Pancreas (tissue), 10 donors: ENCODE measurements around the gene TUBGCP5. TPM values are rescaled to one million over a fixed set of nuclear protein-coding genes. Genes with fewer than 3 reads are reported as not detected.

Experiments
- ATAC-seq, 4 donors: fragments of 200-7000 bp; cut with Tn5 transposase; one replicate each; pipeline versions ENCODE4 v1.8.0 to v1.9.1; 2020; ENCODE audit warnings: mild to moderate bottlenecking in 4 of 4, moderate library complexity in 4 of 4
- DNase-seq, 6 donors: peaks; one replicate each; pipeline ENCODE4 v3.0.0-alpha.2; 2020
- FAIRE-seq: peaks from 2 replicates; lab custom pipeline; 2012; peaks lifted over from hg19 to GRCh38; lab: Jason Lieb, UNC
- H3K27ac ChIP-seq, 4 donors: fragments of 200-600 bp; sonication (generic); 1 replicate in 3 of 4; 2 replicates in 1 of 4; pipeline versions ENCODE4 v1.5.0 to v1.8.0; 2020
- H3K27me3 ChIP-seq, 4 donors: fragments of 200-600 bp; one replicate each; pipeline ENCODE4 v1.8.0; 2021
- H3K36me3 ChIP-seq, 3 donors: fragments of 200-600 bp; sonication (generic) in 1 of 3; one replicate each; pipeline versions ENCODE4 v1.5.0 to v1.8.0; 2020 to 2021
- H3K4me1 ChIP-seq, 3 donors: fragments of 200-600 bp; one replicate each; pipeline ENCODE4 v1.8.0; 2021
- H3K4me3 ChIP-seq, 4 donors: fragments of 200-600 bp; sonication (generic) in 2 of 4; one replicate each; pipeline versions ENCODE4 v1.5.0 to v1.8.0; 2020 to 2021
- H3K9me3 ChIP-seq, 4 donors: fragments of 200-600 bp; one replicate each; pipeline ENCODE4 v1.8.0; 2021
- CTCF ChIP-seq, 4 donors: fragments of 200-600 bp; sonication (generic) in 3 of 4; IDR thresholded peaks; one replicate each; pipeline versions ENCODE4 v1.5.0 to v1.8.0; 2021; ENCODE audit warnings: antibody characterized with exemption in 4 of 4
- WGBS, 2 donors: extraction: QIAGEN DNeasy Blood & Tissue Kit; methylation state at CpG; one replicate each; pipeline ENCODE4 v1.1.7; 2013; 5-methylcytosine and 5-hydroxymethylcytosine counted together
- intact Hi-C, 3 donors: fragments of 100-400 bp; cut with DNase I; formaldehyde crosslinking; loops; one replicate each; pipeline versions ENCODE4 v1.11.1 to v1.14.2; 2022
- polyA plus RNA-seq, 2 donors: library from polyadenylated mRNA; stranded (reverse); fragments of 200-250 nt; gene quantifications; one replicate each; pipeline ENCODE4 v1.2.3, GENCODE V29; 2013
- total RNA-seq, 6 donors: library from RNA; stranded (reverse); fragmentation: NEBNext Ultra II Directional in 4 of 6; extraction: Animal tissue kit (Norgen Biotek cat#: 25700) in 4 of 6; gene quantifications; one replicate each; pipeline versions ENCODE4 v1.2.1 to v1.2.4, GENCODE V29; 2021 to 2023
- donor health status: healthy with polysubstance abuse.
- donor health status: DM: no; HTN: no; CAD: no; lungs with moderate emphysema.
- donor health status: DM: no; HTN: no; CAD: no.
- donor health status: control.
- donor health status: control.
- donor health status: Bipolar disorder and iron deficiency.
- donor health status: DM: yes; HTN: yes; CAD: no.
- donor health status: DM: no; HTN: no; CAD: no.
- donor health status: DM: no; HTN: no; CAD: no.
- donor health status: DM: yes; HTN: yes; CAD: no.

Gene TUBGCP5
- total and polyA plus RNA-seq, 8 donors: 6.0 to 10.4 (median 7.6) TPM

GRCh38 chr15:22981051-22981840 is 58.1 kb downstream of the TUBGCP5 start:
- Histone ChIP-seq H3K27me3 (no peaks in the 10 kb centered on the region), H3K27ac (peak overlapping the region; percentile 86 to 93 (median 92)), H3K36me3 (no peaks in the 10 kb centered on the region), H3K4me1 (peaks cover 5 to 19% (median 8%) of the 10 kb centered on the region in 3 donors), H3K4me3 (peak overlapping the region; percentile 84 to 99 (median 91)), H3K9me3 (no peaks in the 10 kb centered on the region)
- DNase-seq (no peak), ATAC-seq (no peak), FAIRE-seq (no peak)
- WGBS, 2 donors: 58 to 63% methylated on average over 30 of the region's 30 CpGs
- no peak for TF ChIP-seq CTCF (IDR thresholded peaks at IDR 0.05)
- intact Hi-C loops: no loop called here

GRCh38 chr15:22980189-22981050 is 58.9 kb downstream of the TUBGCP5 start, which contains the start of gene CYFIP1:
Gene CYFIP1, minus strand, starts transcription at chr15:22980368. Its CDS starts 33,083 bp downstream, at chr15:22947285.
- Histone ChIP-seq H3K27ac (peak within 1 kb of the TSS; percentile 86 to 93 (median 92)), H3K9me3 (no peaks in the 10 kb centered on the region), H3K27me3 (no peaks in the 10 kb centered on the region), H3K36me3 (no peaks in the 10 kb centered on the region), H3K4me3 (peak within 1 kb of the TSS; percentile 84 to 99 (median 91)), H3K4me1 (peaks cover 5 to 19% (median 8%) of the 10 kb centered on the region in 3 donors)
- TF ChIP-seq CTCF (IDR thresholded peaks at IDR 0.05): no peak
- peak; percentile 91 to 95 (median 94) for ATAC-seq
- intact Hi-C loops: no loop called here
- 0% methylated on average over 57 to 93 of the region's 93 CpGs for WGBS, 2 donors
- FAIRE-seq: no peak
- DNase-seq: peak; percentile 89 to 96 (median 92)

GRCh38 chr15:22979238-22980188 is 59.9 kb downstream of the TUBGCP5 start:
- H3K4me1 ChIP-seq: peaks cover 5 to 19% (median 8%) of the 10 kb centered on the region in 3 donors
- FAIRE-seq (no peak), ATAC-seq (peak; percentile 38 to 71 (median 66)), DNase-seq (peak; percentile 59 to 87 (median 68))
- no peak for TF ChIP-seq CTCF (IDR thresholded peaks at IDR 0.05)
- no peaks in the 10 kb centered on the region for H3K27me3 ChIP-seq
- H3K36me3 ChIP-seq: no peaks in the 10 kb centered on the region
- intact Hi-C loops: no loop called here
- WGBS, 2 donors: 0 to 1% methylated on average over 69 to 88 of the region's 88 CpGs
- H3K4me3 ChIP-seq: peak overlapping the region; percentile 84 to 99 (median 91)
- no peaks in the 10 kb centered on the region for H3K9me3 ChIP-seq
- H3K27ac ChIP-seq: peak overlapping the region; percentile 86 to 93 (median 92)

- intact Hi-C loops: no loop called here
- Histone ChIP-seq H3K4me3 (peak overlapping the region; percentile 84 to 99 (median 91)), H3K27ac (peak overlapping the region in 3 of 4 donors; percentile 92 to 93 (median 92)), H3K36me3 (no peaks in the 10 kb centered on the region), H3K27me3 (no peaks in the 10 kb centered on the region), H3K4me1 (peaks cover 5 to 19% (median 8%) of the 10 kb centered on the region in 3 donors), H3K9me3 (no peaks in the 10 kb centered on the region)
- WGBS, 2 donors: 6 to 8% methylated on average over 22 of the region's 22 CpGs
- no peak for DNase-seq
- TF ChIP-seq CTCF (IDR thresholded peaks at IDR 0.05): no peak
- peak; percentile 19 to 37 (median 34) for ATAC-seq
- no peak for FAIRE-seq
Observed at GRCh38 chr15:22978691-22979237, 60.6 kb downstream of the TUBGCP5 start.
